ENCODE measurements around the gene FAAP24. TPM values are rescaled to one million over a fixed set of nuclear protein-coding genes. Genes with fewer than 3 reads are reported as not detected.
"Not testable (repeated sequence)": the region's sequence is repeated elsewhere in the genome, so short reads cannot be mapped to it uniquely, and the experiment has no call there.

The FAAP24 gene
- total RNA-seq, 3 donors from 2014 or later, result 1.1 to 3.4 (median 1.5) TPM

DNA sequence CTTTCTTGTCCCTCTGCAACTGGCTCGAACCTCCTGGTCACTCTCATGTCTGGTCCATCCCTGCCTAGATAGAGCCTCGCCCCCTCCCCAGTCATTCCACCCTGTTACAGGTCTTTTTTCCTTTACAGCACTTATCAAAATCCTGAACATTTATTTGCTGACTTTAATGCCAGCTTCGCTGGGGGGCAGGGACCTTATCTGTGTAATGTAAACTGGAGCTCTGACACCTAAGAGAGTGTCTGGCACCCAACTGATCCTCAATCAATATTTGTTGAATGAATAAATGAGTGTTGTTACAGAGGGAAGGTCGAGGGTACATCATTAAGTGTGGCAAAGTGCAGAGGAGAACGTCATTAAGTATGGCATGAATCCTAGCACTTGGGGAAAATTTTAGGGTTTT is 16.7 kb downstream of the FAAP24 start:
- TF ChIP-seq, protein P1, sequence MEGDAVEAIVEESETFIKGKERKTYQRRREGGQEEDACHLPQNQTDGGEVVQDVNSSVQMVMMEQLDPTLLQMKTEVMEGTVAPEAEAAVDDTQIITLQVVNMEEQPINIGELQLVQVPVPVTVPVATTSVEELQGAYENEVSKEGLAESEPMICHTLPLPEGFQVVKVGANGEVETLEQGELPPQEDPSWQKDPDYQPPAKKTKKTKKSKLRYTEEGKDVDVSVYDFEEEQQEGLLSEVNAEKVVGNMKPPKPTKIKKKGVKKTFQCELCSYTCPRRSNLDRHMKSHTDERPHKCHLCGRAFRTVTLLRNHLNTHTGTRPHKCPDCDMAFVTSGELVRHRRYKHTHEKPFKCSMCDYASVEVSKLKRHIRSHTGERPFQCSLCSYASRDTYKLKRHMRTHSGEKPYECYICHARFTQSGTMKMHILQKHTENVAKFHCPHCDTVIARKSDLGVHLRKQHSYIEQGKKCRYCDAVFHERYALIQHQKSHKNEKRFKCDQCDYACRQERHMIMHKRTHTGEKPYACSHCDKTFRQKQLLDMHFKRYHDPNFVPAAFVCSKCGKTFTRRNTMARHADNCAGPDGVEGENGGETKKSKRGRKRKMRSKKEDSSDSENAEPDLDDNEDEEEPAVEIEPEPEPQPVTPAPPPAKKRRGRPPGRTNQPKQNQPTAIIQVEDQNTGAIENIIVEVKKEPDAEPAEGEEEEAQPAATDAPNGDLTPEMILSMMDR (IDR thresholded peaks at IDR 0.05), result no peak
- H3K36me3 ChIP-seq (ENCODE audit: low read depth), result peaks cover 4% of the 10 kb centered on the region
- no peaks in the 10 kb centered on the region for H3K4me1 ChIP-seq (ENCODE audit: low read depth)
- DNase-seq (no peak), ATAC-seq (no peak)
- intact Hi-C loops (cut with DNase I, micrococcal nuclease), result no loop called here
- H3K9me3 ChIP-seq, result no peaks in the 10 kb centered on the region
- H3K4me3 ChIP-seq, result no peak overlapping the region

- intact Hi-C loops (cut with DNase I, micrococcal nuclease); H3K4me1 ChIP-seq (ENCODE audit: low read depth); H3K36me3 ChIP-seq (ENCODE audit: low read depth); H3K9me3 ChIP-seq; H3K4me3 ChIP-seq; ATAC-seq; DNase-seq: not testable (repeated sequence)
Measured at GRCh38 chr19:32995966-32996365, 23.9 kb downstream of the FAAP24 start.

GRCh38 chr19:32997061-32997464 is 25.0 kb downstream of the FAAP24 start:
- H3K9me3 ChIP-seq; H3K36me3 ChIP-seq (ENCODE audit: low read depth); H3K4me1 ChIP-seq (ENCODE audit: low read depth); intact Hi-C loops (cut with DNase I, micrococcal nuclease); H3K4me3 ChIP-seq; DNase-seq: not testable (repeated sequence)
- ATAC-seq, result peak; percentile 37

GRCh38 chr19:32997716-32998355 is 25.8 kb downstream of the FAAP24 start:
- no peak for ATAC-seq
- no peaks in the 10 kb centered on the region for H3K4me1 ChIP-seq (ENCODE audit: low read depth)
- DNase-seq, result no peak
- no peaks in the 10 kb centered on the region for H3K9me3 ChIP-seq
- intact Hi-C loops (cut with DNase I, micrococcal nuclease), result no loop called here
- TF ChIP-seq, protein P1 (IDR thresholded peaks at IDR 0.05), result no peak
- H3K36me3 ChIP-seq (ENCODE audit: low read depth), result no peaks in the 10 kb centered on the region
- H3K4me3 ChIP-seq, result no peak overlapping the region

GRCh38 chr19:32998722-32999121 is 26.7 kb downstream of the FAAP24 start:
- Histone ChIP-seq H3K9me3 (no peaks in the 10 kb centered on the region), H3K4me1 (ENCODE audit: low read depth) (no peaks in the 10 kb centered on the region), H3K4me3 (no peak overlapping the region), H3K36me3 (ENCODE audit: low read depth) (no peaks in the 10 kb centered on the region)
- ATAC-seq (no peak), DNase-seq (no peak)
- intact Hi-C loops (cut with DNase I, micrococcal nuclease), result no loop called here
- TF ChIP-seq, protein P1 (IDR thresholded peaks at IDR 0.05), result no peak

DNA sequence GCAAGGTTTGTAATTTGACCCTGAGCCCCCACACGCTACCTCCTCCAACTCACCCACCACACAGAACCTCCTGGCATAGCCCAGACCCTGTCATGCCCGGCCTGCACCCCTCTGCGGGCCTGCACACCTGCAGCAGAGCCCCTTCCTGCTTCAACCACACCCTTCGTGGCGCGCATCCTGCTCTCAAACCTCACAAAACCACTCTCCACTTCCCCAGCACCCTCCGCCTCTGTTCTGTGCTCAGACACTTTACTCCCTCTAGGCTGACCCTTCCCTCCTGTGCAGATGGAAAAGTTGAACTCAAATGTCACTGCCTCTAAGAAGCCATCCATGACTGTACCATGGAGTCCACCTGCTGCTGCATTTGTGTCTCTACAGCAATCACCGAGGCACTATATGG is 28.5 kb downstream of the FAAP24 start:
- intact Hi-C loops (cut with DNase I, micrococcal nuclease), result no loop called here
- TF ChIP-seq, protein P1 (IDR thresholded peaks at IDR 0.05), result no peak
- H3K36me3 ChIP-seq (ENCODE audit: low read depth), result no peaks in the 10 kb centered on the region
- DNase-seq (no peak), ATAC-seq (no peak)
- H3K4me1 ChIP-seq (ENCODE audit: low read depth), result no peaks in the 10 kb centered on the region
- no peak overlapping the region for H3K4me3 ChIP-seq
- no peaks in the 10 kb centered on the region for H3K9me3 ChIP-seq

DNA sequence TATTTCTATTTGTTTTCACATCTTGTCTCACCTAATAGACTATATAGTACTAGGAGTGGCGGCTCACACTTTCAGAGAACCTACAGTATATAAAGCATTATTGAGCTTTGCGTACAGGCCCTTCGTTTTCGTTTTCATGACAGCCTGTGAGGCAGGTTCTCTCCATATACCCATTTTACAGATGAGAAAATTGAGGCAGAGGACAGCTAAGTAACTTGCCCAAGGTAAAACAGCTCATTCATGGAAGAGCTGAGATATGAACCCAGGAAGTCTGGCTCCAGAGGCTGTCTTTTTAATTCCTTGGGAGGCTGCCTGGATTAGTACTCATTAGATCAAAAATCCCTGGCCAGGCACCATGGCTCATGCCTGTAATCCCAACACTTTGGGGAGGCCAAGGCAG is 28.9 kb downstream of the FAAP24 start:
- ATAC-seq, result no peak
- no peak for DNase-seq
- Histone ChIP-seq H3K4me3 (no peak overlapping the region), H3K4me1 (ENCODE audit: low read depth) (no peaks in the 10 kb centered on the region), H3K9me3 (no peaks in the 10 kb centered on the region), H3K36me3 (ENCODE audit: low read depth) (no peaks in the 10 kb centered on the region)
- intact Hi-C loops (cut with DNase I, micrococcal nuclease), result no loop called here
- TF ChIP-seq, protein P1 (IDR thresholded peaks at IDR 0.05), result no peak

DNA sequence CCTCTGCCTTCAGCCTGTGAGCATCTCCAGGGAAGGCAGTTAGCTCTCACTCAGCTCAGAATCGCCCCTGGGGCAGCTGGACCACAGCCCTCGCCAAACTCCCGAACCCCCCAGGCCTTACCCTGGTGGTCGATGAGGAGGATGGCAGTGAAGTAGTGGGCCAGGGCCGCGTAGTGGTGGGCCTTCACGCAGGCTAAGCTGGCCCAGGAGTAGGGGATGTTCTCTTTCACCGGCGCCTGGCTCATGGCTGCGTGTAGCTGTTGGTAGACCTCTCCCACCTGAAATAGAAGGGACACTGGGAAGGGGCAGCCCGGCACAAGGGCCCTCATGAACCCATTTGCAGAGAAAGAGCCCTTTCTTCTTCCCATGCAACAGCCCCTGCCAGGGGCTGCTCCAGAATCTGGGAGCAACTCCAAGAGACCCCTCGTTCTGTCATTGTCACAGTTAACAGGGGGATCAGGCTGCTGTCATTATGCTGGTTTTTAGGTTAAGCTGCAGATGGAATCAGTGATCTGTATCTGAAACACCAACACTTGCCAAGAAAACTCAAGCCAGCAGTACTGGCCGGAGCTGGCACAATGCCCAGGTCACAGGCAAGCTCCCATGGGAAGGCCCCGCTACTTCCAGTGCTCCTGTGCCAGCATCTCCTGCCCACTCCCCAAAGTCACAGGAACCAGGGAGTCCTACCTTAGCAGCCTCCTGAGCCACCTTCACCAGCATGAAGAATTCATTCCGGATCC is 30.3 kb downstream of the FAAP24 start:
- H3K4me1 ChIP-seq (ENCODE audit: low read depth); H3K36me3 ChIP-seq (ENCODE audit: low read depth); intact Hi-C loops (cut with DNase I, micrococcal nuclease); H3K4me3 ChIP-seq; DNase-seq; H3K9me3 ChIP-seq; ATAC-seq: not testable (repeated sequence)

GRCh38 chr19:33003424-33004024 is 31.5 kb downstream of the FAAP24 start:
- H3K9me3 ChIP-seq; intact Hi-C loops (cut with DNase I, micrococcal nuclease); H3K36me3 ChIP-seq (ENCODE audit: low read depth); H3K4me3 ChIP-seq; ATAC-seq; DNase-seq; H3K4me1 ChIP-seq (ENCODE audit: low read depth): not testable (repeated sequence)
